GM19395 (cell line): ENCODE results near the gene ERH.

Source experiments
- ATAC-seq: cut with Tn5 transposase; IDR thresholded peaks from one replicate; pipeline ENCODE4 v1.9.1; 2021; ENCODE audit warnings: mild to moderate bottlenecking, moderate library complexity; ENCODE audit not compliant: unreplicated experiment

The ERH gene

GRCh38 chr14:69357544-69358200 is 40.4 kb downstream of the ERH start:
- ATAC-seq = no peak

DNA sequence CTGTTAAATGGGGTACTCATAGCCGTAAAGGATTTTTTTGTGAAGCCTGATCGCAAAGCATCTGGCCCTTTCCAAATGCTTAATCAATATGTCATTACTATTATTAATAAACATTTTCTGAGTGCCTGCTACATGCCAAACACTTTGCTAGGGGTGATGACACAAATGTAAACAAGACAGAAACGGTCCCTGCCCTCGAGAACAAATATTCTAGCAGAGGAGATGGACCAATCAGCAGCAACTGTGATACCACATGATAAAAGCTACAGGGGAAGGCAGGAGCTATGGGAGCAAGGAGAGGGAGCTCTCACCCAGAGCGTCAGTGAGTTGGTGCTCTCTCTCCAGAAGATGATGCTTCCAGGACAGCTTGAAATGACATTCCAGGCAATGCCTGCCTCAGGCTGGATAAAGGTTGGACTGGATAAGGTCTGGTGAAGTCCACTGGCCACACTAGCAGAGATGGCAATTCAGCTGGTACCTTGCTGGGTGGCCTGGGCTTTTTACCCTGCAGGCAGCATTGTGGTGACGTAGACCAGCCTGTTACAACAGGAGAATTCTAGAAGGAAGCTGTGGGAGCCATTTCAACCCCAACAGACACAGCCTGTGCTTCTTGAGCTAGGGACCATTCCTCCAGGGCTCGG is 41.1 kb downstream of the ERH start:
- no peak for ATAC-seq

- no peak for ATAC-seq
Observed at GRCh38 chr14:69355607-69356281, 42.4 kb downstream of the ERH start.

GRCh38 chr14:69355154-69355597 is 42.9 kb downstream of the ERH start:
- ATAC-seq = no peak

DNA sequence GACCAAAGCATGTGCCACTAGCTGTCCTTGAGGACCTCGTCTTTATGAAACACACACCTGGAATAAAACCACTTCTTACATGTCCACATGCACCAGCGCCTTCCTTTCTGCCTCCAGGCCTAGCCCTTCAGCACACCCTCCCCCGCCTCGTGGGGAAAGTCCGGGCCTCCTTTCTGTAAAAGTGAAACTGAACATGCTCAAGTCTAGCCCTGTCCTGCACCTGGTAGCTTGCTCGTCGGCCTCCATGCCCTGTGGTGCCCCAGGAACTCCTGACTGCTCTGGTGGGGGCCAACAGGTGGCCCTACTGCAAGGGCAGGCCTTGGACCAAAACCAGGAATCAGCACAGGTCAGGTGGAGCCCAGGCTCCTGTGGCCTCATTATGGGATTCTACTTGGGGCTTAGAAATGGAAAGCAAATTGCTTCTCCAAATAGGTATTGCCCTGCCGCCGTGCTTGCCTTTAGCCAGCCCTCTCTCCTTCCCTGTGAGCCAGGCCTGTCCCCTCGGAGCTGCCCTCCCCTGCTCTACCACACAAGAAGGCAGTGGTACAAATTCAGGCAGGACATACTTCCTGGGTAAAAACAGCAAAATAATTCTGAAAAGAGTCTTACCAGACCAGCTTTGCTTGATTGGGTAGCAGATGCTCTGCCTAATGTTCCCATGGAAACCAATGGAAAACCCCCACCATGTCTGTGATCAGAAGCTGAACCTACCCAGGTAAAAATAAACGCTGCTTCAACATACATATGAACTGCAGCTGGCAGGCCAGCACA is 43.5 kb downstream of the ERH start:
- peak; percentile 88 for ATAC-seq

DNA sequence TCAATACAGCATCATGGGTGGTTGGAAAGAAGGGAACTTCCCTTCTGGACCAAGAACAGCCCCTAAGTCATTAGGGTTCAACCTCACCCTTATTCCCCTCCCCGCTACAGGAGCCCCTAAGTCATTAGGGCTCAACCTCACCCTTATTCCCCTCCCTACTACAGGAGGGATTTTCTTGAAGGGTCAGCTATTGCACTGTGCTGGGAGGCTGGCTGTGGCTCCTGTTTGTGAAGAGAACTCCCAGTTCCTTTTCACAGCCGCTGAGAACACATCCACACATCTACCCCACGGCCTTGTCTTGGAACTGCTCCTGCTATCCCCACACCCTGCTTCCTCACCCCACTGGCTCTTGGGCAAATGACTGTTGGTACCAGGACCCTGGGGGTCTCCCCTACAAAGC is 44.9 kb downstream of the ERH start:
- ATAC-seq = no peak

- ATAC-seq = no peak
Observed at GRCh38 chr14:69351911-69352310, 46.2 kb downstream of the ERH start.

DNA sequence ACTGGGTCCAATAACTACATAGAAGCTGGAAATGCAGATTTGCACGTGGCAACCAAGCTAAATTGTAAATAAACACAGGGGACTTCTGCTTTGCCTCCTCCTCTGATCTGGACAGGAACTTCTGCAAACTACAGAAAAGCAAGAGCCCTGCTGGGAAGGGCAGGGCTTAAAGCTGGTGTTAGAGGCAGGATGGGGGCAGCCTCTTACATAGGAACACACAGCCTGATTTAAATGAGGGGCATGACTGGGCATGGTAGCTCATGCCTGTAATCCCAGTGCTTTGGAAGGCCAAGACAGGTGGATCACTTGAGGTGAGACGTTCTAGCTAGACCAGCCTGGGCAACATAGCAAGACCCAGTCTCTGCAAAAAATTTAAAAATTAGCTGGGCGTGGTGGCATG is 46.7 kb downstream of the ERH start:
- ATAC-seq = no peak

GRCh38 chr14:69350892-69351291 is 47.2 kb downstream of the ERH start:
- no peak for ATAC-seq

GRCh38 chr14:69349091-69349777 is 48.9 kb downstream of the ERH start:
- ATAC-seq = no peak

GRCh38 chr14:69346710-69347109 is 51.4 kb downstream of the ERH start:
- ATAC-seq = no peak

- ATAC-seq = no peak
Observed at GRCh38 chr14:69345402-69345801, 52.7 kb downstream of the ERH start.

DNA sequence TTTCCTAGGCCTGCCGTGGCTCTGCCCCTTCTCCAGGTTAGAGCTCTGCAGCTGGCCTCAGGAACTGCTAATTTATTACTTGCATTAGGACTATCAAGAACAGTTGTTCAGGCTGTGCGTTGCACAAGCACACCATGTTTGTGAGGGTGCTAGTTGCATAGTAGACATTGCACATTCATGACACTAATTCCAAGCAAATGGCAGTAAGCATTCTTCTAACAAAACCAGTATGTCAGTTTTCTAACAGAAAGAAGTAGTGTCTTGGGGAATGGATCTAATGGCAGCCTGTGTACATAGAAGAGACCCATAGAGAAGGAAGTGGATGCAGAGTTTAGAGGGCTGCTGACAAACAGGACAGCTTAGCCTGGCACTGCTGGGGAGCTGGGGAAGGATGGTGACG is 53.9 kb downstream of the ERH start:
- ATAC-seq = no peak

- no peak for ATAC-seq
Observed at GRCh38 chr14:69342928-69343525, 55.1 kb downstream of the ERH start.

GRCh38 chr14:69339426-69339825 is 58.7 kb downstream of the ERH start:
- ATAC-seq = no peak

DNA sequence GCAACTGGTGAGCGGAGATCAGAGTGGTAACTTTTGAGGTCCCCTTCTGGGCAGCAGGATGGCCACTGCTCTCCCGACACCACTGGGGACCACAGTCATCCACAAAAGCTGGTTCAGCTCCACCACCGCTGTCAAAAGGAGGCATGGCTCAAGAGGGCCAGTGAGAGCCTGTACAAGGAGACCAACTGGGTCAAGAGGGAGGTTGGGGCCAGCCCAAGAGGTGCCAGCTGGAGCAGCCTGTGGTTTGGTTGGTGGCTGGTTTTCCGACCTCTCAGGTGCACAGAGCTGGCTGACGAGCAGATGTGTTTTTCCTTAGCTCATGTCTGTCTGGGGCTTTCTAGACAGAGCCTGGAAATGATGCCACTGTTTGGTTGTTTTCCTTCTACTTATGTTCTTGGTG is 60.1 kb downstream of the ERH start:
- ATAC-seq = no peak

- no peak for ATAC-seq
Observed at GRCh38 chr14:69335371-69335771, 62.7 kb downstream of the ERH start.

DNA sequence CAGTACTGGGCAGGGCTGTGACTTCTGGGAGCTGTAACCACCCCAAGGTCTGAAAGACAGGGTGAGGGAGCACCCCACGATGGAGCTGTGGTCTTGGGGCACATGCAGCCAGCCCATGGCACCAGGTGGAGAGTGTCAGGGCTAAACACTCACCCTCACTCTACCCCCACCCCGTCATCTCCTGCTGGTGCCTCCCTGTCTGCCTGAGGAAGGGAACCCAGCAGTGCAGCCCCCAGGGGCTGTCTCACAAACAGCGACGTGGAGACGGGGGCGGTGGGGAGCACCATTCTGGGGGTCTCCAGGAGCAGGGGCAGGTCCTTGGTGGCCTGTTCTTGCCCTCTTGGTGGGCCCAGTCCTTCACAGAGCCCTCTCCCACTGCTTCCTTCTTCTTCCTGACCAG is 63.5 kb downstream of the ERH start:
- no peak for ATAC-seq

- no peak for ATAC-seq
Observed at GRCh38 chr14:69333791-69334337, 64.2 kb downstream of the ERH start.

- ATAC-seq = no peak
Observed at GRCh38 chr14:69332782-69333395, 65.2 kb downstream of the ERH start.
